ENCODE results near the gene WBP2NL. TPM values are rescaled to one million over a fixed set of nuclear protein-coding genes. Genes with fewer than 3 reads are reported as not detected.

Gene WBP2NL
- total RNA-seq, 2 donors from 2014 or later, result not detected

GRCh38 chr22:41983513-41984405 lies 14.8 kb upstream of the WBP2NL start:
- no peaks in the 10 kb centered on the region for H3K4me1 Mint-ChIP-seq
- H3K9me3 Mint-ChIP-seq, result no peaks in the 10 kb centered on the region
- TF ChIP-seq, protein P1, sequence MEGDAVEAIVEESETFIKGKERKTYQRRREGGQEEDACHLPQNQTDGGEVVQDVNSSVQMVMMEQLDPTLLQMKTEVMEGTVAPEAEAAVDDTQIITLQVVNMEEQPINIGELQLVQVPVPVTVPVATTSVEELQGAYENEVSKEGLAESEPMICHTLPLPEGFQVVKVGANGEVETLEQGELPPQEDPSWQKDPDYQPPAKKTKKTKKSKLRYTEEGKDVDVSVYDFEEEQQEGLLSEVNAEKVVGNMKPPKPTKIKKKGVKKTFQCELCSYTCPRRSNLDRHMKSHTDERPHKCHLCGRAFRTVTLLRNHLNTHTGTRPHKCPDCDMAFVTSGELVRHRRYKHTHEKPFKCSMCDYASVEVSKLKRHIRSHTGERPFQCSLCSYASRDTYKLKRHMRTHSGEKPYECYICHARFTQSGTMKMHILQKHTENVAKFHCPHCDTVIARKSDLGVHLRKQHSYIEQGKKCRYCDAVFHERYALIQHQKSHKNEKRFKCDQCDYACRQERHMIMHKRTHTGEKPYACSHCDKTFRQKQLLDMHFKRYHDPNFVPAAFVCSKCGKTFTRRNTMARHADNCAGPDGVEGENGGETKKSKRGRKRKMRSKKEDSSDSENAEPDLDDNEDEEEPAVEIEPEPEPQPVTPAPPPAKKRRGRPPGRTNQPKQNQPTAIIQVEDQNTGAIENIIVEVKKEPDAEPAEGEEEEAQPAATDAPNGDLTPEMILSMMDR (conservative IDR thresholded peaks at IDR 0.05), result no peak
- no peak overlapping the region for H3K4me3 ChIP-seq (ENCODE audit: low read length)
- H3K36me3 Mint-ChIP-seq (ENCODE audit: low read depth), result no peaks in the 10 kb centered on the region
- H3K27me3 Mint-ChIP-seq (ENCODE audit: insufficient read depth), result peaks cover 9% of the 10 kb centered on the region
- WGBS, 2 experiments (ENCODE audit: insufficient coverage in 1 of 2, insufficient read length in 1 of 2), result 93 to 95% methylated on average over 5 to 6 of the region's 6 CpGs
- H3K9ac ChIP-seq (ENCODE audit: extremely low read depth, low read length, poor library complexity, severe bottlenecking), result no peak overlapping the region
- H3K4me1 ChIP-seq (ENCODE audit: control insufficient read depth, insufficient read depth, low read length), result no peaks in the 10 kb centered on the region
- H3K9me3 ChIP-seq (ENCODE audit: control insufficient read depth, low read length), result no peaks in the 10 kb centered on the region
- no peak overlapping the region for H3K27ac ChIP-seq (ENCODE audit: low read depth, low read length)
- no peak overlapping the region for H3K27ac Mint-ChIP-seq
- peaks cover 2% of the 10 kb centered on the region for H3K27me3 ChIP-seq (ENCODE audit: control insufficient read depth, insufficient read depth, low read length, poor library complexity, severe bottlenecking)
- DNase-seq, result no peak
- no peaks in the 10 kb centered on the region for H3K36me3 ChIP-seq (ENCODE audit: control insufficient read depth, insufficient read depth, low read length)
- no peak overlapping the region for H3K4me3 Mint-ChIP-seq

GRCh38 chr22:41987276-41987675 lies 11.3 kb upstream of the WBP2NL start:
- Mint-ChIP-seq H3K27ac (no peak overlapping the region), H3K4me1 (no peaks in the 10 kb centered on the region), H3K9me3 (no peaks in the 10 kb centered on the region), H3K36me3 (ENCODE audit: low read depth) (no peaks in the 10 kb centered on the region), H3K27me3 (ENCODE audit: insufficient read depth) (no peaks in the 10 kb centered on the region), H3K4me3 (no peak overlapping the region)
- TF ChIP-seq, protein P1 (conservative IDR thresholded peaks at IDR 0.05), result no peak
- no peaks in the 10 kb centered on the region for H3K9me3 ChIP-seq (ENCODE audit: control insufficient read depth, low read length)
- H3K36me3 ChIP-seq (ENCODE audit: control insufficient read depth, insufficient read depth, low read length), result no peaks in the 10 kb centered on the region
- peak; percentile 20 for DNase-seq
- H3K27ac ChIP-seq (ENCODE audit: low read depth, low read length), result no peak overlapping the region
- no peak overlapping the region for H3K4me3 ChIP-seq (ENCODE audit: low read length)
- no peaks in the 10 kb centered on the region for H3K27me3 ChIP-seq (ENCODE audit: control insufficient read depth, insufficient read depth, low read length, poor library complexity, severe bottlenecking)
- no peaks in the 10 kb centered on the region for H3K4me1 ChIP-seq (ENCODE audit: control insufficient read depth, insufficient read depth, low read length)
- no peak overlapping the region for H3K9ac ChIP-seq (ENCODE audit: extremely low read depth, low read length, poor library complexity, severe bottlenecking)
- 91 to 96% methylated on average over 4 to 5 of the region's 5 CpGs for WGBS, 2 experiments (ENCODE audit: insufficient coverage in 1 of 2, insufficient read length in 1 of 2)

DNA sequence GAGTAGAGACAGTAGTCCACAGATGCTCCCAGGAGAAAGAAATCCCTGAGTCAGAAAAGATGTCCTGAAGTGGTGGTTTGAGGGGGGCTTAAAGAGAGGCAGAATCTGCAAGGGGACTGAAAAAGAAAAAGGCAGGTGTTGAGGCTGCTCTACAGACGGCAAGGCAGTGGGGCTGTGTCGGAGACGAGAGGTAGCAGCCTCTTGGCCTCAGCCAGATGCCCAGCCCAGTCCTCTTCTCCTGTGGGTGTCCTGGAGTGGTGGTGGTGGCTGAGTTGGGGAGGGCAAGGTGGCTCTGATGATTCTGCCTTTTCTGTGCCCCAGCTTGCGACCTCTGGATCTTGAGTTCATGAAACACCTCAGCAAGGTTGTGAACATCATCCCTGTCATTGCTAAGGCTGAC lies 9.3 kb upstream of the WBP2NL start:
- Histone ChIP-seq H3K4me1 (ENCODE audit: control insufficient read depth, insufficient read depth, low read length) (no peaks in the 10 kb centered on the region), H3K36me3 (ENCODE audit: control insufficient read depth, insufficient read depth, low read length) (no peaks in the 10 kb centered on the region), H3K4me3 (ENCODE audit: low read length) (no peak overlapping the region), H3K9me3 (ENCODE audit: control insufficient read depth, low read length) (no peaks in the 10 kb centered on the region), H3K27me3 (ENCODE audit: control insufficient read depth, insufficient read depth, low read length, poor library complexity, severe bottlenecking) (no peaks in the 10 kb centered on the region), H3K27ac (ENCODE audit: low read depth, low read length) (no peak overlapping the region), H3K9ac (ENCODE audit: extremely low read depth, low read length, poor library complexity, severe bottlenecking) (no peak overlapping the region)
- TF ChIP-seq, protein P1 (conservative IDR thresholded peaks at IDR 0.05), result no peak
- Mint-ChIP-seq H3K27ac (no peak overlapping the region), H3K4me3 (no peak overlapping the region), H3K4me1 (no peaks in the 10 kb centered on the region), H3K27me3 (ENCODE audit: insufficient read depth) (no peaks in the 10 kb centered on the region), H3K9me3 (no peaks in the 10 kb centered on the region), H3K36me3 (ENCODE audit: low read depth) (no peaks in the 10 kb centered on the region)
- 85 to 100% methylated on average over 1 to 4 of the region's 4 CpGs for WGBS, 2 experiments (ENCODE audit: insufficient coverage in 1 of 2, insufficient read length in 1 of 2)
- DNase-seq, result peak; percentile 33

Data from endodermal cell (in vitro differentiated cells).